Measurements from ENCODE around the gene RHBDL1. TPM values are rescaled to one million over a fixed set of nuclear protein-coding genes. Genes with fewer than 3 reads are reported as not detected.

Gene RHBDL1
- total and polyA plus RNA-seq, 10 of the 15 experiments (the other 5 are each of a cell fraction or from before 2014, with no cell fraction given), result 0.04 to 1.3 (median 0.65) TPM; not detected in 5

GRCh38 chr16:638836-639235 lies 36.6 kb upstream of the RHBDL1 start:
- H3K79me2 ChIP-seq (ENCODE audit: control insufficient read depth, insufficient read depth, low read length), result peaks cover 42% of the 10 kb centered on the region
- 43% methylated on average over 9 of the region's 9 CpGs for WGBS (ENCODE audit: insufficient coverage, insufficient replicate concordance, low lambda C conversion rate, missing lambda C conversion rate)
- TF ChIP-seq FOXK2 (IDR thresholded peaks at IDR 0.05) (no peak), GABPA (IDR thresholded peaks at IDR 0.05; ENCODE audit: low read depth) (no peak), ZBED1 (IDR thresholded peaks at IDR 0.05; ENCODE audit: borderline replicate concordance) (no peak), RBBP5 (conservative IDR thresholded peaks at IDR 0.05) (no peak), HSF1 (IDR thresholded peaks at IDR 0.05; ENCODE audit: low read depth, low read length) (no peak), SPI1 (IDR thresholded peaks at IDR 0.05; ENCODE audit: borderline replicate concordance, insufficient read depth, low read depth, low read length) (no peak), NRF1 (conservative IDR thresholded peaks at IDR 0.05; ENCODE audit: low read depth, low read length) (no peak), TBL1XR1 (IDR thresholded peaks at IDR 0.05; ENCODE audit: low read depth, low read length) (no peak), GATAD2B (conservative IDR thresholded peaks at IDR 0.05; ENCODE audit: low read depth) (no peak), MYC (IDR thresholded peaks at IDR 0.05; ENCODE audit: insufficient read depth, insufficient read length, insufficient replicate concordance, low read length, severe bottlenecking) (no peak)
- TF ChIP-seq, protein P1, sequence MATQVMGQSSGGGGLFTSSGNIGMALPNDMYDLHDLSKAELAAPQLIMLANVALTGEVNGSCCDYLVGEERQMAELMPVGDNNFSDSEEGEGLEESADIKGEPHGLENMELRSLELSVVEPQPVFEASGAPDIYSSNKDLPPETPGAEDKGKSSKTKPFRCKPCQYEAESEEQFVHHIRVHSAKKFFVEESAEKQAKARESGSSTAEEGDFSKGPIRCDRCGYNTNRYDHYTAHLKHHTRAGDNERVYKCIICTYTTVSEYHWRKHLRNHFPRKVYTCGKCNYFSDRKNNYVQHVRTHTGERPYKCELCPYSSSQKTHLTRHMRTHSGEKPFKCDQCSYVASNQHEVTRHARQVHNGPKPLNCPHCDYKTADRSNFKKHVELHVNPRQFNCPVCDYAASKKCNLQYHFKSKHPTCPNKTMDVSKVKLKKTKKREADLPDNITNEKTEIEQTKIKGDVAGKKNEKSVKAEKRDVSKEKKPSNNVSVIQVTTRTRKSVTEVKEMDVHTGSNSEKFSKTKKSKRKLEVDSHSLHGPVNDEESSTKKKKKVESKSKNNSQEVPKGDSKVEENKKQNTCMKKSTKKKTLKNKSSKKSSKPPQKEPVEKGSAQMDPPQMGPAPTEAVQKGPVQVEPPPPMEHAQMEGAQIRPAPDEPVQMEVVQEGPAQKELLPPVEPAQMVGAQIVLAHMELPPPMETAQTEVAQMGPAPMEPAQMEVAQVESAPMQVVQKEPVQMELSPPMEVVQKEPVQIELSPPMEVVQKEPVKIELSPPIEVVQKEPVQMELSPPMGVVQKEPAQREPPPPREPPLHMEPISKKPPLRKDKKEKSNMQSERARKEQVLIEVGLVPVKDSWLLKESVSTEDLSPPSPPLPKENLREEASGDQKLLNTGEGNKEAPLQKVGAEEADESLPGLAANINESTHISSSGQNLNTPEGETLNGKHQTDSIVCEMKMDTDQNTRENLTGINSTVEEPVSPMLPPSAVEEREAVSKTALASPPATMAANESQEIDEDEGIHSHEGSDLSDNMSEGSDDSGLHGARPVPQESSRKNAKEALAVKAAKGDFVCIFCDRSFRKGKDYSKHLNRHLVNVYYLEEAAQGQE (IDR thresholded peaks at IDR 0.05; ENCODE audit: low read depth, low read length), result no peak
- no peak overlapping the region for H3K27ac ChIP-seq (ENCODE audit: control insufficient read depth, insufficient read depth)
- DNase-seq (ENCODE audit: low read depth, low spot score), result no peak
- no TSS peak for BruUV-seq (replicated peaks)
- in situ Hi-C loops (cut with MboI) (no loop called here), intact Hi-C loops (cut with micrococcal nuclease; ENCODE audit: unreplicated experiment) (loop anchor here (5.0 kb wide), 2 partner anchors 43 to 112 kb away; partner anchors contain the start of genes CAPN15, JMJD8 and STUB1)
- ChIA-PET SMC1A (ENCODE audit: uncharacterized antibody, unreplicated experiment) (no interaction called here), CTCF (interaction anchor here (1.4 kb wide), 1 partner anchor 9 kb away, joined by 4 read pairs; no protein-coding TSS in a partner anchor), POLR2A (no interaction called here), RAD21 (ENCODE audit: unreplicated experiment) (no interaction called here)
- peaks cover 0 to 2% of the 10 kb centered on the region in 2 experiments; a peak in 3 of 4 replicates for H3K36me3 ChIP-seq (ENCODE audit: control insufficient read depth in 2 of 2, insufficient read depth in 2 of 2, low read length in 1 of 2)
- no peaks in the 10 kb centered on the region for H4K20me1 ChIP-seq (ENCODE audit: control insufficient read depth, insufficient read depth)
- no peak overlapping the region for H3K4me3 ChIP-seq
- H3K27me3 ChIP-seq (replicated peaks in 1 of 2; ENCODE audit: control insufficient read depth in 2 of 2, insufficient read depth in 2 of 2, low read length in 1 of 2), result no peaks in the 10 kb centered on the region
- H3K9ac ChIP-seq (ENCODE audit: control insufficient read depth, insufficient read depth, low read length), result no peak overlapping the region
- no peak overlapping the region for H3K4me2 ChIP-seq (ENCODE audit: control insufficient read depth, insufficient read depth)
- no peak for FAIRE-seq
- peaks cover 13% of the 10 kb centered on the region for H3K4me1 ChIP-seq (ENCODE audit: control insufficient read depth, insufficient read depth, low read length)
- H2AFZ ChIP-seq (ENCODE audit: control insufficient read depth, low read depth, low read length), result no peak overlapping the region
- no peaks in the 10 kb centered on the region for H3K9me3 ChIP-seq (replicated peaks; ENCODE audit: control insufficient read depth, insufficient read depth, low read length)
- ATAC-seq, result no peak
